HEK293 (cell line): Measurements from ENCODE around the gene CIART.

Source experiments
- GLIS1 ChIP-seq: fragments of 450-650 bp; formaldehyde crosslinking; IDR thresholded peaks from 2 replicates; pipeline ENCODE4 v1.5.1; 2016; ENCODE audit warnings: missing biosample characterization, missing genetic modification characterization
- KLF10 ChIP-seq: fragments of 450-650 bp; IDR thresholded peaks from 2 replicates; pipeline ENCODE4 v1.5.1; 2018; ENCODE audit warnings: missing biosample characterization, mild to moderate bottlenecking, missing genetic modification characterization
- OSR2 ChIP-seq: fragments of 450-650 bp; formaldehyde crosslinking; IDR thresholded peaks from 2 replicates; pipeline ENCODE4 v1.5.1; 2016; ENCODE audit warnings: missing biosample characterization, missing genetic modification characterization
- PRDM1 ChIP-seq: fragments of 450-650 bp; formaldehyde crosslinking; IDR thresholded peaks from 2 replicates; pipeline ENCODE4; 2016; ENCODE audit warnings: missing biosample characterization, missing genetic modification characterization
- PRDM10 ChIP-seq: fragments of 450-650 bp; formaldehyde crosslinking; IDR thresholded peaks from 2 replicates; pipeline ENCODE4 v1.5.1; 2016; ENCODE audit warnings: missing biosample characterization, missing genetic modification characterization
- RBAK ChIP-seq: fragments of 450-650 bp; formaldehyde crosslinking; IDR thresholded peaks from 2 replicates; pipeline ENCODE4 v1.5.1; 2016; ENCODE audit warnings: missing biosample characterization, missing genetic modification characterization
- ZBTB11 ChIP-seq: fragments of 450-650 bp; formaldehyde crosslinking; conservative IDR thresholded peaks from 2 replicates; pipeline ENCODE4 v1.5.1; 2016; ENCODE audit warnings: low read depth, missing biosample characterization, missing genetic modification characterization
- ZBTB44 ChIP-seq: fragments of 450-650 bp; IDR thresholded peaks from 2 replicates; pipeline ENCODE4 v1.5.1; 2018; ENCODE audit warnings: missing biosample characterization, mild to moderate bottlenecking, missing genetic modification characterization
- ZBTB48 ChIP-seq: fragments of 450-650 bp; formaldehyde crosslinking; IDR thresholded peaks from 2 replicates; pipeline ENCODE4 v1.5.1; 2016; ENCODE audit warnings: missing biosample characterization, missing genetic modification characterization
- ZBTB49 ChIP-seq: fragments of 450-650 bp; formaldehyde crosslinking; IDR thresholded peaks from 2 replicates; pipeline ENCODE4 v1.5.1; 2016; ENCODE audit warnings: missing biosample characterization, missing genetic modification characterization, low read depth
- ZNF140 ChIP-seq: fragments of 450-650 bp; formaldehyde crosslinking; IDR thresholded peaks from 2 replicates; pipeline ENCODE4 v1.5.1; 2016; ENCODE audit warnings: missing biosample characterization, missing genetic modification characterization
- ZNF157 ChIP-seq: fragments of 450-650 bp; formaldehyde crosslinking; IDR thresholded peaks from 2 replicates; pipeline ENCODE4 v1.5.1; 2016; ENCODE audit warnings: missing biosample characterization, missing genetic modification characterization
- ZNF202 ChIP-seq: fragments of 450-650 bp; formaldehyde crosslinking; IDR thresholded peaks from 2 replicates; pipeline ENCODE4 v1.5.1; 2016; ENCODE audit warnings: missing biosample characterization, missing genetic modification characterization, borderline replicate concordance
- ZNF292 ChIP-seq: fragments of 450-650 bp; formaldehyde crosslinking; IDR thresholded peaks from 2 replicates; pipeline ENCODE4 v1.5.1; 2016; ENCODE audit warnings: low read depth, missing biosample characterization, missing genetic modification characterization, borderline replicate concordance
- ZNF350 ChIP-seq: fragments of 450-650 bp; formaldehyde crosslinking; IDR thresholded peaks from 2 replicates; pipeline ENCODE4 v1.5.0; 2017; ENCODE audit warnings: missing biosample characterization, mild to moderate bottlenecking, missing genetic modification characterization
- ZNF366 ChIP-seq: fragments of 450-650 bp; formaldehyde crosslinking; conservative IDR thresholded peaks from 2 replicates; pipeline ENCODE4 v1.5.1; 2016; ENCODE audit warnings: missing biosample characterization, missing genetic modification characterization
- ZNF514 ChIP-seq: fragments of 450-650 bp; formaldehyde crosslinking; IDR thresholded peaks from 2 replicates; pipeline ENCODE4 v1.5.1; 2016; ENCODE audit warnings: missing biosample characterization, missing genetic modification characterization
- ZNF670 ChIP-seq: fragments of 450-650 bp; formaldehyde crosslinking; IDR thresholded peaks from 2 replicates; pipeline ENCODE4 v1.5.1; 2016; ENCODE audit warnings: missing biosample characterization, missing genetic modification characterization, low read depth
- TF ChIP-seq, protein P1 (sequence below): fragments of 450-650 bp; formaldehyde crosslinking; IDR thresholded peaks from 2 replicates; pipeline ENCODE4 v1.5.1; 2016; ENCODE audit warnings: missing biosample characterization, missing genetic modification characterization
- TF ChIP-seq, protein P2 (sequence below): fragments of 450-650 bp; formaldehyde crosslinking; IDR thresholded peaks from 2 replicates; pipeline ENCODE4 v1.5.1; 2016; ENCODE audit warnings: missing biosample characterization, missing genetic modification characterization
- TF ChIP-seq, protein P3 (sequence below): fragments of 450-650 bp; formaldehyde crosslinking; IDR thresholded peaks from 2 replicates; pipeline ENCODE4 v1.5.1; 2016; ENCODE audit warnings: missing biosample characterization, missing genetic modification characterization

The CIART gene

GRCh38 chr1:150256198-150256553, 26.2 kb upstream of the CIART start (continued):
- 0 out of 2 replicates have a peak, but pooled peaks have one; percentile 17 for TF ChIP-seq ZBTB11 (tag by site-specific recombination)
- no peak for TF ChIP-seq ZNF157 (tag by site-specific recombination)
- TF ChIP-seq ZNF366, result peak; percentile 70
- 0 out of 2 replicates have a peak, but pooled peaks have one; percentile 6 for TF ChIP-seq PRDM10
- TF ChIP-seq, protein P1, sequence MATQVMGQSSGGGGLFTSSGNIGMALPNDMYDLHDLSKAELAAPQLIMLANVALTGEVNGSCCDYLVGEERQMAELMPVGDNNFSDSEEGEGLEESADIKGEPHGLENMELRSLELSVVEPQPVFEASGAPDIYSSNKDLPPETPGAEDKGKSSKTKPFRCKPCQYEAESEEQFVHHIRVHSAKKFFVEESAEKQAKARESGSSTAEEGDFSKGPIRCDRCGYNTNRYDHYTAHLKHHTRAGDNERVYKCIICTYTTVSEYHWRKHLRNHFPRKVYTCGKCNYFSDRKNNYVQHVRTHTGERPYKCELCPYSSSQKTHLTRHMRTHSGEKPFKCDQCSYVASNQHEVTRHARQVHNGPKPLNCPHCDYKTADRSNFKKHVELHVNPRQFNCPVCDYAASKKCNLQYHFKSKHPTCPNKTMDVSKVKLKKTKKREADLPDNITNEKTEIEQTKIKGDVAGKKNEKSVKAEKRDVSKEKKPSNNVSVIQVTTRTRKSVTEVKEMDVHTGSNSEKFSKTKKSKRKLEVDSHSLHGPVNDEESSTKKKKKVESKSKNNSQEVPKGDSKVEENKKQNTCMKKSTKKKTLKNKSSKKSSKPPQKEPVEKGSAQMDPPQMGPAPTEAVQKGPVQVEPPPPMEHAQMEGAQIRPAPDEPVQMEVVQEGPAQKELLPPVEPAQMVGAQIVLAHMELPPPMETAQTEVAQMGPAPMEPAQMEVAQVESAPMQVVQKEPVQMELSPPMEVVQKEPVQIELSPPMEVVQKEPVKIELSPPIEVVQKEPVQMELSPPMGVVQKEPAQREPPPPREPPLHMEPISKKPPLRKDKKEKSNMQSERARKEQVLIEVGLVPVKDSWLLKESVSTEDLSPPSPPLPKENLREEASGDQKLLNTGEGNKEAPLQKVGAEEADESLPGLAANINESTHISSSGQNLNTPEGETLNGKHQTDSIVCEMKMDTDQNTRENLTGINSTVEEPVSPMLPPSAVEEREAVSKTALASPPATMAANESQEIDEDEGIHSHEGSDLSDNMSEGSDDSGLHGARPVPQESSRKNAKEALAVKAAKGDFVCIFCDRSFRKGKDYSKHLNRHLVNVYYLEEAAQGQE (tag by site-specific recombination), result no peak
- TF ChIP-seq RBAK (tag by site-specific recombination), result no peak
- TF ChIP-seq ZNF140 (tag by site-specific recombination), result no peak
- TF ChIP-seq ZBTB48 (tag by site-specific recombination), result no peak
- no peak for TF ChIP-seq ZNF202 (tag by site-specific recombination)
- TF ChIP-seq ZNF670 (tag by site-specific recombination), result no peak
- no peak for TF ChIP-seq ZNF514 (tag by site-specific recombination)
- TF ChIP-seq OSR2 (tag by site-specific recombination), result peak; percentile 40; the same call in 1 of the 2 replicates
- TF ChIP-seq PRDM1, result 0 out of 2 replicates have a peak, but pooled peaks have one; percentile 6
- TF ChIP-seq, protein P2, sequence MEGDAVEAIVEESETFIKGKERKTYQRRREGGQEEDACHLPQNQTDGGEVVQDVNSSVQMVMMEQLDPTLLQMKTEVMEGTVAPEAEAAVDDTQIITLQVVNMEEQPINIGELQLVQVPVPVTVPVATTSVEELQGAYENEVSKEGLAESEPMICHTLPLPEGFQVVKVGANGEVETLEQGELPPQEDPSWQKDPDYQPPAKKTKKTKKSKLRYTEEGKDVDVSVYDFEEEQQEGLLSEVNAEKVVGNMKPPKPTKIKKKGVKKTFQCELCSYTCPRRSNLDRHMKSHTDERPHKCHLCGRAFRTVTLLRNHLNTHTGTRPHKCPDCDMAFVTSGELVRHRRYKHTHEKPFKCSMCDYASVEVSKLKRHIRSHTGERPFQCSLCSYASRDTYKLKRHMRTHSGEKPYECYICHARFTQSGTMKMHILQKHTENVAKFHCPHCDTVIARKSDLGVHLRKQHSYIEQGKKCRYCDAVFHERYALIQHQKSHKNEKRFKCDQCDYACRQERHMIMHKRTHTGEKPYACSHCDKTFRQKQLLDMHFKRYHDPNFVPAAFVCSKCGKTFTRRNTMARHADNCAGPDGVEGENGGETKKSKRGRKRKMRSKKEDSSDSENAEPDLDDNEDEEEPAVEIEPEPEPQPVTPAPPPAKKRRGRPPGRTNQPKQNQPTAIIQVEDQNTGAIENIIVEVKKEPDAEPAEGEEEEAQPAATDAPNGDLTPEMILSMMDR (tag by site-specific recombination), result no peak
- no peak for TF ChIP-seq ZBTB49 (tag by site-specific recombination)
- TF ChIP-seq, protein P3, sequence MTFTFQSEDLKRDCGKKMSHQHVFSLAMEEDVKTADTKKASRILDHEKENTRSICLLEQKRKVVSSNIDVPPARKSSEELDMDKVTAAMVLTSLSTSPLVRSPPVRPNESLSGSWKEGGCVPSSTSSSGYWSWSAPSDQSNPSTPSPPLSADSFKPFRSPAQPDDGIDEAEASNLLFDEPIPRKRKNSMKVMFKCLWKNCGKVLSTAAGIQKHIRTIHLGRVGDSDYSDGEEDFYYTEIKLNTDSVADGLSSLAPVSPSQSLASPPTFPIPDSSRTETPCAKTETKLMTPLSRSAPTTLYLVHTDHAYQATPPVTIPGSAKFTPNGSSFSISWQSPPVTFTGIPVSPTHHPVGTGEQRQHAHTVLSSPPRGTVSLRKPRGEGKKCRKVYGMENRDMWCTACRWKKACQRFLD (tag by site-specific recombination), result no peak
- TF ChIP-seq GLIS1, result 0 out of 2 replicates have a peak, but pooled peaks have one; percentile 1
- TF ChIP-seq ZNF292, result no peak
- TF ChIP-seq ZNF350, result no peak
- no peak for TF ChIP-seq ZBTB44
- TF ChIP-seq KLF10 (tag by site-specific recombination), result no peak
